AG20443 (cell line): ENCODE results near the gene XIRP2.
"Not testable (repeated sequence)": the region's sequence is repeated elsewhere in the genome, so short reads cannot be mapped to it uniquely, and the experiment has no call there.

Experiments
- DNase-seq: peaks from one replicate; pipeline ENCODE4 v3.0.0; 2012; ENCODE audit warnings: low spot score, mixed read lengths

The XIRP2 gene

GRCh38 chr2:166944909-166945308 lies 56.6 kb downstream of the XIRP2 start:
- no peak for DNase-seq

GRCh38 chr2:166957686-166958085 lies 69.4 kb downstream of the XIRP2 start:
- DNase-seq, result no peak

- DNase-seq, result no peak
Measured at GRCh38 chr2:166958986-166959481, 70.8 kb downstream of the XIRP2 start.

GRCh38 chr2:166959556-166959955 lies 71.3 kb downstream of the XIRP2 start:
- DNase-seq, result no peak

GRCh38 chr2:166960702-166961270 lies 72.5 kb downstream of the XIRP2 start:
- DNase-seq, result no peak

GRCh38 chr2:166961933-166962332 lies 73.7 kb downstream of the XIRP2 start:
- DNase-seq, result no peak

- no peak for DNase-seq
Measured at GRCh38 chr2:166969486-166969885, 81.2 kb downstream of the XIRP2 start.

GRCh38 chr2:166972002-166972401 lies 83.7 kb downstream of the XIRP2 start:
- DNase-seq, result no peak

GRCh38 chr2:166972418-166972817 lies 84.1 kb downstream of the XIRP2 start:
- no peak for DNase-seq

- no peak for DNase-seq
Measured at GRCh38 chr2:166984188-166984587, 95.9 kb downstream of the XIRP2 start.

- no peak for DNase-seq
Measured at GRCh38 chr2:166984797-166985196, 96.5 kb downstream of the XIRP2 start.

- DNase-seq, result no peak
Measured at GRCh38 chr2:166994588-166995336, 106.5 kb downstream of the XIRP2 start.

GRCh38 chr2:166996465-166996864 lies 108.2 kb downstream of the XIRP2 start:
- no peak for DNase-seq

GRCh38 chr2:167001165-167001564 lies 112.9 kb downstream of the XIRP2 start:
- DNase-seq, result no peak

- DNase-seq, result no peak
Measured at GRCh38 chr2:167005096-167005495, 116.8 kb downstream of the XIRP2 start.

- no peak for DNase-seq
Measured at GRCh38 chr2:167013227-167013626, 124.9 kb downstream of the XIRP2 start.

GRCh38 chr2:167015806-167016205 lies 127.5 kb downstream of the XIRP2 start:
- DNase-seq, result no peak

GRCh38 chr2:167017021-167017420 lies 128.7 kb downstream of the XIRP2 start:
- DNase-seq, result no peak

GRCh38 chr2:167018590-167018989 lies 130.3 kb downstream of the XIRP2 start:
- no peak for DNase-seq

GRCh38 chr2:167028503-167028902 lies 140.2 kb downstream of the XIRP2 start:
- no peak for DNase-seq

GRCh38 chr2:167034976-167035375 lies 146.7 kb downstream of the XIRP2 start:
- not testable (repeated sequence) for DNase-seq

- no peak for DNase-seq
Measured at GRCh38 chr2:167048829-167049228, 160.5 kb downstream of the XIRP2 start.

- no peak for DNase-seq
Measured at GRCh38 chr2:167049659-167050058, 161.4 kb downstream of the XIRP2 start.

- DNase-seq, result peak; percentile 18
Measured at GRCh38 chr2:167052825-167053224, 164.5 kb downstream of the XIRP2 start.
